DMS 273 (cell line): ENCODE results near the gene DHX29.

Experiments
- DNase-seq: peaks from one replicate; lab custom pipeline; 2025; ENCODE audit not compliant: unreplicated experiment; lab: John Stamatoyannopoulos, UW

The DHX29 gene

GRCh38 chr5:55211184-55211874 lies 96.2 kb downstream of the DHX29 start:
- no peak for DNase-seq
